Fibroblast of pulmonary artery (primary cell): ENCODE data around the gene BARX1.

Experiments used
- DNase-seq: peaks from one replicate; pipeline ENCODE4 v3.0.0-alpha.2; 2010; ENCODE audit warnings: low read depth
- H3K4me3 ChIP-seq: replicated peaks from 2 replicates; pipeline ENCODE4 v1.5.1; 2011; ENCODE audit warnings: low read depth, mild to moderate bottlenecking, control low read depth, low read length, moderate library complexity
- CTCF ChIP-seq: IDR thresholded peaks from 2 replicates; pipeline ENCODE4 v1.5.1; 2011; ENCODE audit warnings: mild to moderate bottlenecking, control low read depth, low read length, inconsistent platforms; ENCODE audit errors: missing control alignments

Gene BARX1

DNA sequence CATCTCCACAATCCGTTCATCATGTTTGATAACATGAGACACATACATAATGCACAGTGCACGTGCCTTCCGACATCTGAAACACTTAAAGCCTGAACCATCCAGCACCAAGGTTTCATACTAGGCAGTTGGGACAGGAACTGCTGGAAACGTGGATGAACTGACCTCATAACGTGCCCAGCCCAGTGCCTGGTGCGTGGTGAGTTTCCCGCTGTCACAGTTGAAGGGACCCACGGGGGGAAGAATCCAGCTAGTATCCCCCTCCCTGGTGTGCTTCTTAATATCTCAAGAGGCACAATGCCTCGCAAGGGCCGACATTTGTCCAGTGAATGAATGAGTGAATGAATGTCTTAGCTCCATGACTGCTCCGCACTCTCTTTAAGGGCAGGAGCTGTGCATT is 23.2 kb downstream of the BARX1 start:
- H3K4me3 ChIP-seq, result no peak overlapping the region
- no peak for TF ChIP-seq CTCF
- DNase-seq, result no peak

DNA sequence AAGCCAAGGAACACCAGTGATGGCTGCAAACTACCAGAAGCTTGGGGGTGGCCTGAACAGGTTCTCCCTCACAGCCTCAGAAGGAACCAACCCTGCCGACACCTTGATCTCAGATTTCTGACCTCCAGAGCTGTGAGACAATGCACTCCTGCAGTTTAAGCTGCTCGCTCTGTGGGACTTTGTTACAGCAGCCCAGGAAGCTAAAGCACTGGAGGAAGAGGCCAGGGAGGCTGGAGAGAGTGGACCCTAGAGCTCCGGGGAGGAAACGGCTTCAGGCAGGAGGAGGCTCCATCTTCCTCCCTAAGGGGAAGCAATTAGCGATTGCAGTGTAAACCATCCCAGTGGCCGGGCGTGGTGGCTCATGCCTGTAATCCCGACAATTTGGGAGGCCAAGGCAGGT is 25.1 kb downstream of the BARX1 start:
- no peak for DNase-seq
- no peak for TF ChIP-seq CTCF
- no peak overlapping the region for H3K4me3 ChIP-seq

GRCh38 chr9:93929231-93929630 is 25.9 kb downstream of the BARX1 start:
- TF ChIP-seq CTCF, result no peak
- no peak for DNase-seq
- no peak overlapping the region for H3K4me3 ChIP-seq

GRCh38 chr9:93922535-93922934 is 32.6 kb downstream of the BARX1 start:
- DNase-seq, result no peak
- no peak for TF ChIP-seq CTCF
- H3K4me3 ChIP-seq, result no peak overlapping the region

DNA sequence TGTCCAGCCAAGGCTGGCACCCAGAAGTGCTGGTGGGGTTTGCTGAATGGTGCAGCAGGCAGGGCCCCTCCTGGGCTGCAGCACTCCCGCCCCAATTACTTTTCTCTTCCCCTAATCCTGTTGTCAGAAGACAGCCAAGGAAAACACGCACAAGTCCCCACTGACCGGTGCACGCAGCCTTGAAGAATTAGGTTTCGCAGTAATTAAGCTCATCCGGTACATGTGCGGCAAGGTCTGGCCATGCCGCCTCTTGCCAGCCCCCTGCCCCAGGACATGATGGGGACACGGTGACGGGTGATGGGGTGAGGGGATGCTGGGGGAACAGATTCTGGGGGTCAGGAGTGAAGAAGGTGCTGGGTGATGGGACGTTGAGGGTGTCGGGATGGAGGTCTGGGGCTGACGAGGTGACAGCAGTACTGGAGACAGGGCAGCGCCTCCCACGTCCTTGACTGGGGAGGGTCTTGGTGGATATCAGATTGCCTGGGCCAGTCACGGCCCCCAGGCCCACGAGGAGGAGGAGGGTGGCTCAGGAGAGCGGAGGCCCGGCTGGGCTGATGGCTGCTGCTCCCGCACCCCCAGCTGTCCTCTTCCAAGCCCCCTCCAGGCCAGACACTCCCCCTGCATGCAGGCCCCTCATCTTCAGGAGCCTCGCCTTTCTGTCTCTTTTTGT is 34.9 kb downstream of the BARX1 start:
- DNase-seq, result no peak
- no peak for TF ChIP-seq CTCF
- no peak overlapping the region for H3K4me3 ChIP-seq

DNA sequence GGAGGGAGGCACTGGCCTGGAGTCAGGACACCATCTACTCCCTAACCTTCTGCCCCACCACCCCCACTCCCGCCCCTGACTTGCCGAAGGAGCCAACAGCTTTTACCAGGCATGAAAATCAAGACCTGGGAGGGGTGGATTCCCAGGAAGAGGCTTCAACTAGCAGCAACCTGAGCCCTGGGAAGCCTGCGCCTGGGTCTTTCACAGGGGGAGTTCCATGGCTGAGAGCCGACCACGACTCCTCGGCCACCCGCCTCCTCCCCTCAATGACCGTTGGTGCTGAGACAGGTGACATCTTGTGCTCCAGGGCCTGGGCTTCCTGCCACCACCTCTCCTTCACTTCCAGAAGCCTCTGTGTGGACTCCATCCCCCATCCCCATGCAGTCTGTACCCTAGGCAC is 37.1 kb downstream of the BARX1 start:
- TF ChIP-seq CTCF, result no peak
- DNase-seq, result no peak
- H3K4me3 ChIP-seq, result no peak overlapping the region

DNA sequence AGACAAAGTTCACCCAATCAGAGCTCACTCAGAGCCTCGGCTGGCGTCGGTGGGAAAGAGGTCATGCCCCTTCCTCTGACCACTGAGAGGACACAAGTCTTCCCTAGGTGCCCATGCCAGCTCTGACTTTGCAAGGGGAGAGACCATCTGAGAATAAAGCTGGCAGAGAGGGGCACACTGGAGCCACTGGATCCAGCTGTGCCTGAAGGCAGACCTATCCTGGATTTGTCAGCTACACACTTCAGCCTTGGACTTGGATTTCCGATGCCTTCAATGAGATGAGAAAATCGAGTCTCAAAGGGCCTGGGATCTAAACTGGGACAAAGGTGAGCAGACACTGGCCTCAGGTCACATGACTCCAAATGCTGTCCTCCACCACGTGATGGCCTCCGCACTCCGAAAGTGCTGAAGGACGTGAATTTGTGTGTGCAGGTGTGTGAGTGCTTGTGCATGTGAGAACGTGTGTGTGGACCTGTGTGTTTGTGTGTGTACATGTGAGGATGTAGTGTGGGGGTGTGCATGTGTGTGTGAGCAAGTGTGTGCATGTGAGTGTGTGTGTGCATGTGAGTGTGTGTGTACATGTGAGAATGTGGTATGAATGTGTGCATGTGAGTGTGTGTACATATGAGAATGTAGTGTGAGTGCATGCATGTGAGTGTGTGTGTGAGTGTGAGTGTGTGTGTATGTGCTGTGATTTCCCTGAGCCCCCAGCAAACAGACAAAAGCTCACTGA is 37.9 kb downstream of the BARX1 start:
- no peak for DNase-seq
- no peak for TF ChIP-seq CTCF

More for the DNA sequence above, 37.9 kb downstream of the BARX1 start:
- no peak overlapping the region for H3K4me3 ChIP-seq
